ENCODE results near the gene CST11.

Gene CST11

GRCh38 chr20:23453549-23454543, 1.2 kb upstream of the CST11 start:
- DNase-seq (ENCODE audit: low read depth): no peak

- no peak for DNase-seq (ENCODE audit: low read depth)
Measured at GRCh38 chr20:23451956-23452487, 654 bp downstream of the CST11 start.

- DNase-seq (ENCODE audit: low read depth): no peak
Measured at GRCh38 chr20:23450877-23451276, 1.8 kb downstream of the CST11 start.

GRCh38 chr20:23449421-23449820, 3.3 kb downstream of the CST11 start:
- DNase-seq (ENCODE audit: low read depth): no peak

GRCh38 chr20:23448167-23448566, 4.5 kb downstream of the CST11 start:
- no peak for DNase-seq (ENCODE audit: low read depth)

- peak; percentile 20 for DNase-seq (ENCODE audit: low read depth)
Measured at GRCh38 chr20:23446505-23446904, 6.2 kb downstream of the CST11 start.

GRCh38 chr20:23445596-23446217, 7.0 kb downstream of the CST11 start:
- DNase-seq (ENCODE audit: low read depth): peak; percentile 78

GRCh38 chr20:23444859-23445258, 7.8 kb downstream of the CST11 start:
- no peak for DNase-seq (ENCODE audit: low read depth)

- DNase-seq (ENCODE audit: low read depth): no peak
Measured at GRCh38 chr20:23442436-23442835, 10.2 kb downstream of the CST11 start.

GRCh38 chr20:23441850-23442313, 10.8 kb downstream of the CST11 start:
- peak; percentile 31 for DNase-seq (ENCODE audit: low read depth)

GRCh38 chr20:23440004-23440403, 12.7 kb downstream of the CST11 start:
- DNase-seq (ENCODE audit: low read depth): no peak

GRCh38 chr20:23438661-23439060, 14.0 kb downstream of the CST11 start:
- DNase-seq (ENCODE audit: low read depth): no peak

- DNase-seq (ENCODE audit: low read depth): no peak
Measured at GRCh38 chr20:23437126-23437899, 15.4 kb downstream of the CST11 start.

- DNase-seq (ENCODE audit: low read depth): no peak
Measured at GRCh38 chr20:23436681-23437080, 16.0 kb downstream of the CST11 start.

GRCh38 chr20:23435626-23436539, 16.8 kb downstream of the CST11 start:
- no peak for DNase-seq (ENCODE audit: low read depth)

GRCh38 chr20:23434521-23435313, 18.0 kb downstream of the CST11 start:
- DNase-seq (ENCODE audit: low read depth): no peak

GRCh38 chr20:23433628-23434027, 19.0 kb downstream of the CST11 start:
- no peak for DNase-seq (ENCODE audit: low read depth)

- DNase-seq (ENCODE audit: low read depth): no peak
Measured at GRCh38 chr20:23425129-23425528, 27.5 kb downstream of the CST11 start.

GRCh38 chr20:23420943-23421931, 31.4 kb downstream of the CST11 start, which contains the start of gene NAPB:
NAPB (minus strand) TSS chr20:23421488; CDS start chr20:23421402, 86 bp downstream.
- peak; percentile 44 for DNase-seq (ENCODE audit: low read depth)

Measured in non-pigmented ciliary epithelial cell (primary cell).